HAP-1 (cell line): ENCODE data around the gene ACER3.
A peak's percentile ranks its signal among the peaks of the same experiment; 100 is the strongest.

Source experiments
- DNase-seq, 2 experiments: peaks; one replicate each; pipeline ENCODE4 v3.0.0-alpha.2; 2016 to 2020; ENCODE audit warnings: low spot score in 2 of 2
- H3K27me3 ChIP-seq: fragments of 250-450 bp; sonication (Bioruptor Pico); 2 replicates; pipeline ENCODE4 v1.5.1; 2020; ENCODE audit warnings: low read depth, mild to moderate bottlenecking, moderate library complexity
- H3K36me3 ChIP-seq: fragments of 250-450 bp; sonication (Bioruptor Pico); replicated peaks from 2 replicates; pipeline ENCODE4 v1.5.1; 2020; ENCODE audit warnings: mild to moderate bottlenecking
- H3K4me1 ChIP-seq: fragments of 250-450 bp; sonication (Bioruptor Pico); 2 replicates; pipeline ENCODE4 v1.5.1; 2020; ENCODE audit warnings: mild to moderate bottlenecking
- H3K4me3 ChIP-seq: fragments of 250-450 bp; sonication (Bioruptor Pico); 2 replicates; pipeline ENCODE4 v1.5.1; 2020; ENCODE audit warnings: mild to moderate bottlenecking, moderate library complexity
- H3K9me3 ChIP-seq: fragments of 250-450 bp; sonication (Bioruptor Pico); 2 replicates; pipeline ENCODE4 v1.5.1; 2020; ENCODE audit warnings: mild to moderate bottlenecking, moderate library complexity
- in situ Hi-C: fragments of 300-500 bp; cut with MboI; formaldehyde crosslinking; loops from 3 replicates; pipeline ENCODE4 v1.14.3; 2020; ENCODE audit warnings: low sequenced_read_pairs, inconsistent platforms, mixed read lengths

ACER3 gene

DNA sequence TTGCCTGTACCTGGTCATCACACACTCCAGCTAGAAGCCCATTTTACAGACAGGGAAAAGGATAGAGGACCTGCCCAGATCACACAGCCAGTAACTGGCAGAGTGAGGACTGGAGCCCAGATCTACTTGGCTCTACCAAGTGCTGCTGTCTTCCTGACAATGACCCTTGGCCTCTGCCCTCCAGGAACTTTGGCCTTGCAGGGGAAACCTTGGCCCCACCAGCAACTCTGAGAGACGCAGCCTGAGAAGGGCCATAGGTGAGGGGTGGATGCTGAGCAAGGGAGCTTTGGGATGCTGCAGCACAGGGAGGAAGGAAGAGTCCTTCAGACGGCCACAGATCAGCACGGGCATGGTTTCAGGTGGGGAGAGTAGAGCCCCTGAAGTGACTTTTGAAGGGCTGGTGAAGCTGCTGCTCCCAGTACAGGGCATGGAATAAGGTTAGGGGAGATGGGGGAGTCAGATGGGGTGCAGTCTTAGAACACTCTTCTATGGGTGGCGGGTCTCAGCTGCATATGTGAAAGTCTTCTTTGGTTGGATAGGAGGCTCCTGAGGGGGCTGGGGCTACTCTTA lies 204.0 kb downstream of the ACER3 start:
- no peaks in the 10 kb centered on the region for H3K4me1 ChIP-seq
- no peaks in the 10 kb centered on the region for H3K9me3 ChIP-seq
- DNase-seq: no peak
- H3K27me3 ChIP-seq: no peaks in the 10 kb centered on the region
- no peaks in the 10 kb centered on the region for H3K36me3 ChIP-seq
- H3K4me3 ChIP-seq: no peak overlapping the region
- in situ Hi-C loops: no loop called here

DNA sequence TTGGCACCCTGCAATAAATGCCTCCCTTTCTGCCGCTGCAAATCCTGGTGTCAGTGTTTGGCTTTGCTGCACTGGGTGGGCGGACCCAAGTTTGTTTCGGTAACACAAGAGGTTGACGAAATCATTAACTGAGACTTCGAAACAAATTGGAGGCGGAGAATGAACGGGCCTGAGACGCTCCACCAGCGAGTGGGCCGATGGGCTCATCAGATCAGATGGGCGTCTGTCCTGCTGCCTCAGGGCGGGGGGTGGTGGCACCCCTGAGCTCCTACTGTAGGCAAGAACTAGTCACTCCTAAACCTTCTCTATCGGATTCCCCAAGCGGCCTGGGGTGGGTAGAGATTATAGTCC lies 205.1 kb downstream of the ACER3 start:
- in situ Hi-C loops: no loop called here
- Histone ChIP-seq H3K27me3 (no peaks in the 10 kb centered on the region), H3K4me3 (peak overlapping the region; percentile 45; the same call in 1 of the 2 replicates), H3K9me3 (no peaks in the 10 kb centered on the region), H3K4me1 (no peaks in the 10 kb centered on the region), H3K36me3 (no peaks in the 10 kb centered on the region)
- peak in 1 of 2 experiments; percentile 10 for DNase-seq

DNA sequence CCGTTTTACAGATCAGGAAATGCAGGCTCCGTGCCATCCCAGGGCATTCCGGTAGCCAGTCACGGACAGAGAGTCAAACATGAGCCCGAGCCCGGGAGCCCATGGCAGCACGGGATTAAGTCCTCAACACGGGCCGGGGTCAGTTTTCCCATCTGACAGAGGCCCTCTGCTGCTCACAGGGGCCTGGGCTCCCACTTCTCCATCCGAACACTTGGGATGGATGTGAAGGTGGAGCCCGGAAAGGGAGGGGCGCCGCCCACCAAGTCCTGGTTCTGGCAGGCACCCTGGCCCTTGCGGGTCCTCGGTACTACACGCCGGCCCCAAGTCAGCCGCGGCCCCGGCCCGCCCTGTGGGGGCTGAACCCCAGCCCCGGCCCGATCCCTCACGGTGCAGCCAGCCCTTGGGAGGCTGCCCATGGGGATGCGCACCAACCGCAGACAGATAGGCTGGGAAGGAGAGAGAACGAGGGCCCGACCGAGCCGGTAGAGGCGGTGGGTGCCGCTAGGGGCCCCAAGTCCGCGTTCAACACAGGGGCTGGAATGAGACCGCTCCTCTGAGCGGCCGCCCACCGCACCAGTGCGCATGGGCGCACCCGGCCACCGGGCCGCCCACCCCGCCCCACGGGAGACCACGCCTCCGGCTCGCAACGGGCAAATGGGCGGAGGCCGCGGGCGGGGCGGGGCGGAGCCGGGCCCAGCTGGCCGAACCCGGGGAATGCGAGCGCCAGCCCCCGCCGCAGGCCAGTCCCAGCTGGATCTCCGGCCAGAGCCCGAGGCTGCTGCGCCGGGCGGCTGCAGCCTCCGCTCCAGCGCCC lies 205.7 kb downstream of the ACER3 start, which contains the start of gene CAPN5:
Gene CAPN5, plus strand, starts transcription at position 743 of the 814 bp plus-strand sequence. CDS start 17,916 bp downstream, outside the sequence.
- in situ Hi-C loops: no loop called here
- DNase-seq: peak; percentile 82 to 95
- Histone ChIP-seq H3K9me3 (no peaks in the 10 kb centered on the region), H3K4me1 (no peaks in the 10 kb centered on the region), H3K27me3 (no peaks in the 10 kb centered on the region), H3K36me3 (no peaks in the 10 kb centered on the region), H3K4me3 (peak within 1 kb of the TSS; percentile 49)

DNA sequence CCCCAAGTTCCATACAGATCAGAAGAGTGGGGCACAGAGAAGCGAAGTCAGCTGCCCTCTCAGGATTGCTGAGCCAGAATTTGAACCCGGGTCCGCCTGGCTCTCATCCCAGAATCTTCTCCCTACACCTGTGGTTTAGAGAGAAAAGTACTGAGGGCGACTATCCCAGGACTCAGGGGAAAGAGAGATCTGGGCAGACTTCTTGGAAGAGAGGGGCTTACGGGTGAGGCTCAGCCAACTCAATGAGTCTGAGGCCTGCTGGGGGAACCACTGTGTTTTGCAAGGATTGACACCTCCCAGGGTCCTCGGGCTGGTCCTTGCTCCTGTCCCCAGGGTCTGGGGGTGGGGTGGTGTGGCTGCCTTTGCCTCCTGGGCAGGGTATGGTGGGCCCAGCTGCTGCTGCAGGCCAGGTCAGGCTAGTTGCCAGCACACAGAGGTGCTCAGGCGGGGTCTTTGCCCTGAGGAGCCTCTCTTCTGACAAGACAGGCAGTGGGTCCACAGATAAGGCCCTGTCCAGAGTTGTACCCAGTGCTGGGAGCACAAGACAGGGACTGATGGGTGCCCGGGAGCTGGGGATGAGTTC lies 207.2 kb downstream of the ACER3 start:
- Histone ChIP-seq H3K4me3 (peak overlapping the region; percentile 49; the same call in 1 of the 2 replicates), H3K27me3 (no peaks in the 10 kb centered on the region), H3K36me3 (no peaks in the 10 kb centered on the region), H3K4me1 (no peaks in the 10 kb centered on the region), H3K9me3 (no peaks in the 10 kb centered on the region)
- DNase-seq: no peak
- in situ Hi-C loops: no loop called here

DNA sequence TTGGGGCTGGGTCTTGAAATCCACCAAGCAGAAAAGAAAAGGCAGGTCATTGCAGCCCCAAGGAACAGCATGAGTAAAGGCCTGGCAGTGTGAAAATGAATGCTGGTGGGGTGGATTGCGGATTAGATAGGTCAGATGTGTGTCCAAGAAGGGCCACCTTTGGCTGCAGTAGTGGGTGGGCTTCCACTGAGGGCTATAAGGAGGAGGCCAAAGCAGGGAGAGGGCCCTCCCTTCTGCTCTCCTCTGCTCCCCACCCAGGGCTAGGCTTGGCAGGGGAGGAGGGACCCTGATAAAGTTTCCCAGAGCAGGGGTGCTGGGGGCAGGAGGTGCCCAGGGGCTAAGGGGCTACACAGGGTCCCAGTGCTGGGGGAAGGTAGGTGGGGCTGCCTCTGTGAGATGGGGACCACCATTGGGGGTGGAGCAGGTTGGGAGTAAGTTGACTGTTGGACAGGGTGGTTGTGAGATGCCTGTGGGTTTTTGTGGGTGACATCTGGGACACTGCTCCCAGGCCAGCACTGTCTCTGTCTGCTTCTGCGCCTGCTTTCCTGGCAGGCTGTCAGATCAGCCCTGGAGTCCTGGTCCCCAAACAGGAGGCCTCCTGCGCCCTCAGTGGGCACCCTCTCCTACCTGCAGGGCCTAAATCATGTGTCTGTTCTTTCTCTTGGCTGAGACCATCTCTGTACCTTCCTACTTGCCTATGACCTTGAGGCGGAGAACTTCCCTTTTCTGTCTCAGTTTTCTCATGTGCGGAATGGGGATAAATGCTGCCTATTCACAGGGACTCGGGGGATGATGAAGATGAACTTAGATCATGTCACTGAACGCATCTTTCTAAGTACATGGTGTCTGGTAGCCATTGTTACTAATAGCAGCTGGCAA lies 208.0 kb downstream of the ACER3 start:
- in situ Hi-C loops: no loop called here
- no peak for DNase-seq
- Histone ChIP-seq H3K4me3 (no peak overlapping the region), H3K9me3 (no peaks in the 10 kb centered on the region), H3K27me3 (no peaks in the 10 kb centered on the region), H3K4me1 (no peaks in the 10 kb centered on the region), H3K36me3 (no peaks in the 10 kb centered on the region)

DNA sequence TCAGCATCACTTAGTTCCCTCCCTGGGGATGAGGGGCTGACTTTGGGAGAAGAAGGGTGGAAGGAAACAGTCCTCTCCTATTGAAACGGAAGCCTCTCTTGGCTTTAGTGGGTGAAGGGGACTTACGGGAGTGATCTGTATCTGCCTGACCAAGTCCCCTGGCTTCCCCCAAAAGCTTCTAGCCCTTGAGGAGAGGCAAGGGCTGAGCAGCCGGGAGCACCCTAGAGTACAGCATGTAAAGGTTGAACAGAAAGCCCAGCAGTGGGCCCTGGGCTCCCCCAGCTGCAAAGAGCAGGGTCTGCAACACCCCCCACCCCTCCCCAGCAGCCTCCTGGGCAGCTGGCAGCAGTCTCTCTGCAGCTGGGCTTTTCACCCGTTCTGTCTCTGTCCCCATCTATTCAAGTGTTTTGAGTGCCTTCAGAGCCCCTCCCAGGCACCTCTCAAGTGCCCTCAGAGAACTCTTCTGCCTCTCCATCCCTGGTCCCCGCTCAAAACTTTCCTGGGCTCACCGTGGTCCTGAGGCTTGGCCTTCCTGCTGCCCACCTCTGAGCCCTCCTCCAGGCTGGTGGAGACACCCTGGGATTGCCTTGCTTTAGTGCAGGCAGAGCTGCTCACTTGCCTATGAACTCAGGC lies 208.7 kb downstream of the ACER3 start:
- Histone ChIP-seq H3K4me1 (no peaks in the 10 kb centered on the region), H3K36me3 (no peaks in the 10 kb centered on the region), H3K9me3 (no peaks in the 10 kb centered on the region), H3K27me3 (no peaks in the 10 kb centered on the region), H3K4me3 (no peak overlapping the region)
- in situ Hi-C loops: no loop called here
- no peak for DNase-seq

DNA sequence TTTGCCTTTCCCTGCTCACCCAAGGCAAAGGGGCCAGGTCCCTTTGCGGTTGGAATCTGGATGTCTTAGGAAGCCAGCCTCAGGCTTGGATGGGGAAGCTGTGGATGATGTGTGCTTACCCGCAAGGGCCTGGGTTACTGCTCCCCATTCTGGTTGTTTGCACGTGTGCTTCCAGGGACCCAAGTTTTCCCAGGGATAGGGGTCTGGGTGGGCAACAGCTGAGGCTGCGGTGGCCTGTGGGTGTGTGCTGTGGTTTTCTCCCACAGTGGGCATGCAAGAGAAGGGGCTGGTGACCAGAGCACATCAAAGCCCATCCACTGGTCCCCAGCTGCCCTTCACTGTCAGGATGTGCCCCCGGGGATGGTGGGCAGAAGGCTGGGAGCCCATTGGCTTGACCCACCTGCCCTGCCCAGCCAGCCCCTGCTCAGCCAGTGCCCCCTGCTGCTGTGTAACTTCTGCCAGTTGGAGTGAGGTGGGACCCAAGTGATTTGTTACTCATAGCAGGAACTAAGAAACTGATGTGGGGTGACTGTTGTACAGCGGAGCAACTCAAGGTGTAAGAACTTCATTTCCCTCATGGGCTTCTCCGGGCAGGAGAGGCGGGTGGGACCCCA lies 209.4 kb downstream of the ACER3 start:
- H3K9me3 ChIP-seq: no peaks in the 10 kb centered on the region
- no peak for DNase-seq
- no peaks in the 10 kb centered on the region for H3K36me3 ChIP-seq
- H3K4me1 ChIP-seq: no peaks in the 10 kb centered on the region
- in situ Hi-C loops: no loop called here
- H3K4me3 ChIP-seq: no peak overlapping the region
- no peaks in the 10 kb centered on the region for H3K27me3 ChIP-seq

DNA sequence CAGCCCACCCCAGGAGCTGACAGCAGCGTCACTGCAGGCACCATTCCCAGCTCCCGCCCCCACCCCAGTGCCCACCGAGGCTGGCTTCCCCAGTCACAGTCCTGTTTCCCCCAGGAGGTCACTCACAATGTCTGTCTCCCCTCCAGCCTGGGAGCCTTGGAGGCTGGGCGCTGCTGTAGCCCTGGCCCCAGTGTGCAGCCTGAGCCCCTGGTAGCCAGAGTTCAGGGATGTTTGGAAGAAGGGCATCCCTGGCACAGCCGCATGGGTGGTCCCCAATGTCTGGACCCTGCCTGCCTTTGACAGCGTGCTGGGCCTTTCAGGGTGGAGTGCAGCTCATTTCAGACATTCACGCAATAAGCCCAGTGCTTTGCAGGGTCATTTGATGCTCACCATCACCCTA lies 210.4 kb downstream of the ACER3 start:
- Histone ChIP-seq H3K4me1 (no peaks in the 10 kb centered on the region), H3K27me3 (no peaks in the 10 kb centered on the region), H3K36me3 (no peaks in the 10 kb centered on the region), H3K9me3 (no peaks in the 10 kb centered on the region), H3K4me3 (no peak overlapping the region)
- in situ Hi-C loops: no loop called here
- no peak for DNase-seq

DNA sequence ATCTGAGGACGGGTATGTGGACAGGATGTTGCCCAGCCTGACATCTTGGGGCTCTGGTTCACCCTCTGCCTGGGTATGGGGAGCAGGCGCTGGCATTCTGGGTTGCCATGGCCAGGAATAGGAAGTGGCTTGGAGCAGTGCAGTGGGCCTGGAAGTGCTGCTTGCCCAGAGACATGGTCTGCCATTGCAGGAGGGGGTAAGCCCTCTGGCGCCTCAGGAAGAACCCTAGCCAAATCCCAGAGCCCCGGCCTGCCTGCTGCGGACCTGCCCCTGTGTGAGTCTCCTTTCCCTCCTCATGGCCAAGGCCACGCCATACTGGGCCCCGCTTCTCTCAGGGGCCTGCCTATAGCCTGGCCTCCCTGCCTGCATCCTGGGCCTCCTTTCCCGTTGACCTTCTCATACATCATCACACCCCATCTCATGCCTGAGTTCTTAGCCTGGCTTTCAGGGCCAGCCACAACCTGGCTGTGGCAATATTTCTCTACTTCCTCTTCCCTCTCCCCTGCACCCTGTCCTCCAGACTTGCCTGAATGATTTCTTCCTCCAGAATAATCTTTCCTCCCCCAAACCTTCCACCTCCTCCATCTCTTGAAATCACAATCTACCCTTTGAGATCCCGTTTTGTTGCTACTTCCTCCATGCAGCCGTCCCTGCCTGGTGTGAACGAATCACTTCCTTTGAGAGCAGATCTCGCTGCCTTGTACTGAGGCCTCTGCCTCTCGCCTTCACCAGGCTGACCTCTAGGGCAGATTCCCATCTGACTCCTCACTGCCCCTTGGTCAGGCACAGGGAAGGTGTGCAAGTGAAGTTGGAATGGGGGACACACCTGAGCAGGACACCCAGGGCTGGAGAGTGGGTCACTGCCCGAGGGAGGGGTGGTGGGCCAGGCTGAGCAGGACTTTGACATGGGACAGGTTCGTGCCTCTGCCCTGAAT lies 211.2 kb downstream of the ACER3 start:
- H3K4me3 ChIP-seq: no peak overlapping the region
- no peaks in the 10 kb centered on the region for H3K9me3 ChIP-seq
- peaks cover 5% of the 10 kb centered on the region for H3K4me1 ChIP-seq
- no peaks in the 10 kb centered on the region for H3K27me3 ChIP-seq
- no peak for DNase-seq
- in situ Hi-C loops: no loop called here
- no peaks in the 10 kb centered on the region for H3K36me3 ChIP-seq

DNA sequence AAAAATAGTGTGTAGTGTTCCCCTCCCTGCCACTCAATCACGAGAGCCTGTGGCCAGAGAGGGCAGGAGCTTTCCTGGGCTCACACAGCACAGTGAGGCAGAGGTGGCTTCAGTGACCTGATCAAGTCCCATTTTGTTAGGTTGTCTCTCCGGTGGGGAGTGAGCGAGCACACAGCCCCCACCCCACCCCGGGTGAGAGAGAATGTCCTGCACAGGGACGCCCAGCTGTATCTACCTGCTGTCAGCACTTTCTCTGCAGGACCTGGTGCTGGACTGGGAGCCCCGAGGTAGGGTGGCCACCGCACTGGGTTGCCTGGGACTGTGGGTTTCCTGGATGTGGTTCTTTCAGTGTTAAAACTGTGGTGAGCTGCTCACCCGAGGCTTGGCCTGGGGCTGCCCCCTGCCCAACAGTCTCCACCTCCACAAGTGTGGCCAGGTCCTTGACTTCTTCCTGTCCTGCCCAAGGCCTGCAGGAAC lies 212.2 kb downstream of the ACER3 start:
- no peak overlapping the region for H3K4me3 ChIP-seq
- no peaks in the 10 kb centered on the region for H3K9me3 ChIP-seq
- in situ Hi-C loops: no loop called here

DNA sequence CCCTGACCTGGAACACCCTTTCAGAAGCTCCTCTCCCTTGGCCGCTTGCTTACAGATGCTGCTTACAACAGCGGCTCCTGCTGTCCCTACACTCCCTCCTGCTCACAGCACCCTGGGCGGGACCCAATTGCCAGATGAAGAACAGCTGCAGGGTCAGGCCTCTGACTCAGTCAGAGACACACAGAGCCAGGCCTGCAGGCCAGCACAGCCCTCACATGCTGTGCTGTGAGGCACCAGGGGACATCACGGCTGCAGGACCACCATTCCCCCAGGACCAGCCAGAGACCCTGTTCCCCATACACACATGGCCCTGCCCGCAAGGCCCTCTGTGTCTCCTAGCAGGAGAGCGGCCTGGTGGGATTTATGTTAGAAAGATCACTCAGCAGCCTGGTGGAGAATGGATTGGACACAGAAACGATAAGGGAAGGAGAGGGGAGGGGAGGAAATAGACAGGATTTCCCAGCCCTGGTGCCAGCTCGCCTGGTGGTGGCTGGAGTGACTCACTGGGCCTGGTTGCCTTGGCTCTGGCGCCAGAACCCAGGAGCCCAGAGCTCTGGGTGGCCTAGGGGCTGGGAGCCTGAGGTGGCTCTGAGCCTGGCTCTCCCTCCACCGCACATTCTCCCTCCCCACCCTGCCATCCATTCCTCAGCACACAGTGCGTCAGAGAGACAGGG lies 212.7 kb downstream of the ACER3 start:
- no peak for DNase-seq
- H3K4me3 ChIP-seq: no peak overlapping the region
- in situ Hi-C loops: no loop called here
- H3K36me3 ChIP-seq: no peaks in the 10 kb centered on the region
- H3K27me3 ChIP-seq: no peaks in the 10 kb centered on the region
- peaks cover 8% of the 10 kb centered on the region for H3K4me1 ChIP-seq
- H3K9me3 ChIP-seq: no peaks in the 10 kb centered on the region

More for the DNA sequence above, 212.2 kb downstream of the ACER3 start:
- no peaks in the 10 kb centered on the region for H3K36me3 ChIP-seq
- DNase-seq: no peak
- H3K27me3 ChIP-seq: no peaks in the 10 kb centered on the region
- H3K4me1 ChIP-seq: peaks cover 8% of the 10 kb centered on the region

DNA sequence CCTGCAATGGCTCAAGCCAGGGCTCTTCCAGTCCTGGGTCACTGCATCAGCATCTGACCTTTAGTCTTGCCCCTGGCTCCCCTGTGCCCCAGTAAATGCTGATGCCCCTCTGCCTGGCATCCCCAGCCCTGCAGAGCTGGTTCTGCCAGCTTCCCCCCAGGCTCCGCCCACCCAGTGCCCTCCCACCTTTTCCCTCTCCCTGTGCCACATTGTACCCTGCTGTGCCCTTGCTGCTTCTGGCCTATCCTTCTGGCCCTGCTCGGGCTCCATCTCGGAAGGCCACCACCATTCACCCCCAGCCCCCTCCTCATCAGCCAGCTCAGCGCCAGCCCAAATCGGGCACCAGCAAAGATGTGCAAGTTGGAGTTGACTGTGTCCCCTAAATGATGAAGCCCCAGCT lies 213.5 kb downstream of the ACER3 start:
- Histone ChIP-seq H3K9me3 (no peaks in the 10 kb centered on the region), H3K36me3 (no peaks in the 10 kb centered on the region), H3K4me1 (peaks cover 8% of the 10 kb centered on the region), H3K4me3 (no peak overlapping the region), H3K27me3 (no peaks in the 10 kb centered on the region)
- DNase-seq: no peak
- in situ Hi-C loops: no loop called here
